ENCODE data around the gene ZNF2.

Gene ZNF2

GRCh38 chr2:95165371-95166064, at the start of gene ZNF2:
TSS of gene ZNF2 (plus strand) at chr2:95165809. CDS start at chr2:95176227, 10,418 bp downstream.
- DNase-seq (ENCODE audit: low read depth in 2 of 2) = peak; percentile 95

GRCh38 chr2:95121093-95121406, 44.6 kb upstream of the ZNF2 start:
- DNase-seq (ENCODE audit: low read depth in 2 of 2) = no peak

GRCh38 chr2:95121407-95122196, 44.0 kb upstream of the ZNF2 start, which contains the start of gene MRPS5:
TSS of gene MRPS5 (minus strand) at chr2:95121808. CDS start at chr2:95121791, 17 bp downstream.
- peak; percentile 69 to 79 for DNase-seq (ENCODE audit: low read depth in 2 of 2)

- DNase-seq (ENCODE audit: low read depth in 2 of 2) = no peak
These were observed 43.4 kb upstream of the ZNF2 start for GRCh38 chr2:95122197-95122551.

GRCh38 chr2:95138702-95139101, 26.9 kb upstream of the ZNF2 start:
- no peak for DNase-seq (ENCODE audit: low read depth in 2 of 2)

GRCh38 chr2:95143838-95144237, 21.8 kb upstream of the ZNF2 start:
- no peak for DNase-seq (ENCODE audit: low read depth in 2 of 2)

GRCh38 chr2:95149397-95149984, 16.1 kb upstream of the ZNF2 start:
- no peak for DNase-seq (ENCODE audit: low read depth in 2 of 2)

GRCh38 chr2:95158441-95158840, 7.2 kb upstream of the ZNF2 start:
- no peak for DNase-seq (ENCODE audit: low read depth in 2 of 2)

GRCh38 chr2:95158891-95159619, 6.6 kb upstream of the ZNF2 start:
- no peak for DNase-seq (ENCODE audit: low read depth in 2 of 2)

GRCh38 chr2:95159690-95160449, 5.7 kb upstream of the ZNF2 start, which contains the start of gene ZNF514:
TSS of gene ZNF514 (minus strand) at chr2:95159848. CDS start at chr2:95153253, 6,595 bp downstream.
- peak; percentile 43 to 60 for DNase-seq (ENCODE audit: low read depth in 2 of 2)

GRCh38 chr2:95165030-95165370, 609 bp upstream of the ZNF2 start:
- DNase-seq (ENCODE audit: low read depth in 2 of 2) = no peak

GRCh38 chr2:95166065-95166763, 605 bp downstream of the ZNF2 start:
- DNase-seq (ENCODE audit: low read depth in 2 of 2) = no peak

GRCh38 chr2:95171902-95172301, 6.3 kb downstream of the ZNF2 start:
- no peak for DNase-seq (ENCODE audit: low read depth in 2 of 2)

GRCh38 chr2:95174031-95174542, 8.5 kb downstream of the ZNF2 start:
- DNase-seq (ENCODE audit: low read depth in 2 of 2) = no peak

- DNase-seq (ENCODE audit: low read depth in 2 of 2) = no peak
These were observed 13.8 kb downstream of the ZNF2 start for GRCh38 chr2:95179451-95179850.

GRCh38 chr2:95181774-95182173, 16.2 kb downstream of the ZNF2 start:
- no peak for DNase-seq (ENCODE audit: low read depth in 2 of 2)

GRCh38 chr2:95185197-95185596, 19.6 kb downstream of the ZNF2 start:
- DNase-seq (ENCODE audit: low read depth in 2 of 2) = no peak

GRCh38 chr2:95185973-95186372, 20.4 kb downstream of the ZNF2 start:
- no peak for DNase-seq (ENCODE audit: low read depth in 2 of 2)

- DNase-seq (ENCODE audit: low read depth in 2 of 2) = peak; percentile 9 to 18
These were observed 27.3 kb downstream of the ZNF2 start for GRCh38 chr2:95192956-95193355.

GRCh38 chr2:95203911-95204310, 38.3 kb downstream of the ZNF2 start:
- no peak for DNase-seq (ENCODE audit: low read depth in 2 of 2)

GRCh38 chr2:95204396-95204795, 38.8 kb downstream of the ZNF2 start:
- no peak for DNase-seq (ENCODE audit: low read depth in 2 of 2)
